ENCODE data around the gene GPR39. TPM values are rescaled to one million over a fixed set of nuclear protein-coding genes. Genes with fewer than 3 reads are reported as not detected.
"Not testable (repeated sequence)": the region's sequence is repeated elsewhere in the genome, so short reads cannot be mapped to it uniquely, and the experiment has no call there.

The GPR39 gene
- total RNA-seq, 2 experiments from 2014 or later, result not detected

GRCh38 chr2:132515010-132515409 lies 98.4 kb downstream of the GPR39 start:
- Mint-ChIP-seq H3K36me3 (ENCODE audit: low read depth) (no peaks in the 10 kb centered on the region), H3K27me3 (no peaks in the 10 kb centered on the region), H3K27ac (no peak overlapping the region), H3K4me3 (no peak overlapping the region), H3K4me1 (no peaks in the 10 kb centered on the region), H3K9me3 (no peaks in the 10 kb centered on the region)
- CTCF ChIA-PET, result no interaction called here
- no peak for DNase-seq
- POLR2A ChIA-PET, result no interaction called here

- DNase-seq, result no peak
- Mint-ChIP-seq H3K4me1 (no peaks in the 10 kb centered on the region), H3K36me3 (ENCODE audit: low read depth) (no peaks in the 10 kb centered on the region), H3K27me3 (no peaks in the 10 kb centered on the region), H3K4me3 (no peak overlapping the region), H3K9me3 (peaks cover 3% of the 10 kb centered on the region), H3K27ac (no peak overlapping the region)
- CTCF ChIA-PET, result interaction anchor here (2.0 kb wide), 1 partner anchor 30 kb away, joined by 6 read pairs; no protein-coding TSS in a partner anchor
- POLR2A ChIA-PET, result no interaction called here
These were observed 100.8 kb downstream of the GPR39 start for GRCh38 chr2:132517386-132517785.

- Mint-ChIP-seq H3K9me3 (peaks cover 3% of the 10 kb centered on the region), H3K4me3 (no peak overlapping the region), H3K4me1 (no peaks in the 10 kb centered on the region), H3K27ac (no peak overlapping the region), H3K27me3 (no peaks in the 10 kb centered on the region), H3K36me3 (ENCODE audit: low read depth) (no peaks in the 10 kb centered on the region)
- ChIA-PET POLR2A (no interaction called here), CTCF (interaction anchor here (2.0 kb wide), 1 partner anchor 29 kb away, joined by 6 read pairs; no protein-coding TSS in a partner anchor)
- DNase-seq, result no peak
These were observed 101.7 kb downstream of the GPR39 start for GRCh38 chr2:132518302-132518701.

DNA sequence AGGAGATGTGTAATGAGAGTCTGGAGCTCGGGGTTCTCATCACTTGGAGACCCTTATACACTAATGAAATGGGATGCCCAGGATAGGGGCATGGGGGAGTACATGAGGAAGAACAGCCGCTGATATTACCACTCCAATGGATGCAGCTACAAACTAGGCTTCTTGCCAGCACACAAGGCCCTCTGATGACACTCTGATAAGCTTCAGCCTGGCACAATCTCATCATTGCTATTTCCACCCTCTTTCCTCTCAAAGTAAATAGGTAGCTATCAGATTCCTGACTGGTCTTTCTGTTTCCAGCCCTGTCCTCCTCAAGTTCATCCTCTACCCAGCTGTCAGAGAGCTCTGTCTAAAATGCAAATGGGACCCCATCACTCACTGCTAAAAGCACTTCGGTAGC lies 103.0 kb downstream of the GPR39 start:
- H3K9me3 Mint-ChIP-seq, result peaks cover 3% of the 10 kb centered on the region
- no peak overlapping the region for H3K4me3 Mint-ChIP-seq
- H3K4me1 Mint-ChIP-seq, result no peaks in the 10 kb centered on the region
- H3K27me3 Mint-ChIP-seq, result no peaks in the 10 kb centered on the region
- ChIA-PET POLR2A (no interaction called here), CTCF (no interaction called here)
- no peak for DNase-seq
- H3K27ac Mint-ChIP-seq, result no peak overlapping the region
- no peaks in the 10 kb centered on the region for H3K36me3 Mint-ChIP-seq (ENCODE audit: low read depth)

DNA sequence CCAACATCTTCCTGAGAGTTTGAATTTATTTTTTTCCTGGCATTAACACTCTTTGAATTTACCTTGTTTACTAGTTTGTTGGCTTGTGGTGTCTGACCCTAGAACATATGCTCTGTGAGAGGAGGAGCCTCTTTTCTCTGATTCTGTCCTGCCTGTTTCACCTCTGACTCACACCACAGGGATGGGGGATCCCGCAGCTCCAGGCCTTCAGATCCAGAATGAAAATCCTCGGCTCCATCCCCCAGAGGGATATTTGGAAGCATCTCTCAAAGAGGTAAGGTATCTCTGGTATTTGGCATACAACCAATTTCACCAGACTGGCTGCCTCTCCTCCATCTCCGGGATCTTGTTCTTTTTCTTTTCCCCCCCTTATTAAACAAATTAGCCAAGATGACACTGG lies 104.7 kb downstream of the GPR39 start:
- H3K27me3 Mint-ChIP-seq, result no peaks in the 10 kb centered on the region
- peaks cover 3% of the 10 kb centered on the region for H3K9me3 Mint-ChIP-seq
- CTCF ChIA-PET, result no interaction called here
- H3K27ac Mint-ChIP-seq, result no peak overlapping the region
- POLR2A ChIA-PET, result no interaction called here
- H3K4me3 Mint-ChIP-seq, result no peak overlapping the region
- no peak for DNase-seq
- no peaks in the 10 kb centered on the region for H3K4me1 Mint-ChIP-seq
- no peaks in the 10 kb centered on the region for H3K36me3 Mint-ChIP-seq (ENCODE audit: low read depth)

DNA sequence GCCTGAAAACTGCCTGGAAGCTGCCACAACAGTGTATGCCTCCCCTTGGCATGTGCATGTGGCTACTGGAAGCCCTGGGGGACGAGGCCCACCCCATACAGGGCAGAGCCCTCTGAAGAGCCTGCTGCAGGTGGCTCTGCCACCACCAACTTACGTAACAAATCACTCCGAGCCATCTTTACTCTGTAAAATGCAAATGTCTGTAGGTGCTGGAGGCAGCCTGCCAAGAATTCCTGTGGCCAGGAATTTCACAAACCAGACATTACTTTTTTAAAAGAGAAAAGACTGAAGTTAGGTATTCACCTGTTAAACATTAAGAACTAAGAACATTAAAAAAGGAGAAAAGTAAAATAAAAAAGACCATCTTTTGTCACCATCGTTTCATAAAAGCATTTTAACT lies 106.3 kb downstream of the GPR39 start:
- no peak for DNase-seq
- POLR2A ChIA-PET, result no interaction called here
- Mint-ChIP-seq H3K4me1 (no peaks in the 10 kb centered on the region), H3K27ac (no peak overlapping the region), H3K36me3 (ENCODE audit: low read depth) (no peaks in the 10 kb centered on the region), H3K9me3 (peaks cover 3% of the 10 kb centered on the region), H3K4me3 (no peak overlapping the region), H3K27me3 (no peaks in the 10 kb centered on the region)
- CTCF ChIA-PET, result no interaction called here

- H3K36me3 Mint-ChIP-seq (ENCODE audit: low read depth); H3K9me3 Mint-ChIP-seq; H3K27me3 Mint-ChIP-seq; H3K27ac Mint-ChIP-seq; CTCF ChIA-PET; H3K4me3 Mint-ChIP-seq; H3K4me1 Mint-ChIP-seq; DNase-seq; POLR2A ChIA-PET: not testable (repeated sequence)
These were observed 120.5 kb downstream of the GPR39 start for GRCh38 chr2:132537061-132537460.

DNA sequence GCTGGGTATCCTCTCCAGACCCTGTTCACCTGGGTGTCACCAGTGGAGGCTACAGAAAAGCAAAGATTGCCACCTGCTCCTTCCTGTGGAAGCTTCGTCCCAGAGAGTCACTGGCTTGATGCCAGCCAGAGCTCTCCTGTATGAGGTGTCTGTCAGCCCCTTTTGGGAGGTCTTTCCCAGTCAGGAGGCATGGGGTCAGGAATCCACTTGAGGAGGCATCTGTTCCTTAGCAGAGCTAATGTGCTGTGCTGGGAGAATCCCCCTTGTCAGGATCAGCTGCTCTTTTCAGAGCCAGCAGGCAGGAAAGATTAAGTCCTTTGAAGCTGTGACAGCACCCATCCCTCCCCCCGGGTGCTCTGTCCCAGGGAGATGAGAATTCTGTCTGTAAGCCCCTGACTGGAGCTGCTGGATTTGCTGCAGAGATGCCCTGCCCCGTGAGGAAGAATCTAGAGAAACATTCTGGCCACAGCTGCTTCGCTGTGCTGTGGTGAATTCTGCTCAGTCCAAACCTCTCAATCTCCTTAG lies 121.8 kb downstream of the GPR39 start:
- DNase-seq, result no peak
- H3K36me3 Mint-ChIP-seq (ENCODE audit: low read depth), result no peaks in the 10 kb centered on the region
- no peak overlapping the region for H3K27ac Mint-ChIP-seq
- ChIA-PET POLR2A (no interaction called here), CTCF (interaction anchor here (0.6 kb wide), 1 partner anchor 662 kb away, joined by 3 read pairs; no protein-coding TSS in a partner anchor)
- no peaks in the 10 kb centered on the region for H3K4me1 Mint-ChIP-seq
- H3K9me3 Mint-ChIP-seq, result peaks cover 5% of the 10 kb centered on the region
- no peaks in the 10 kb centered on the region for H3K27me3 Mint-ChIP-seq
- H3K4me3 Mint-ChIP-seq, result no peak overlapping the region

- no peak overlapping the region for H3K27ac Mint-ChIP-seq
- H3K36me3 Mint-ChIP-seq (ENCODE audit: low read depth), result no peaks in the 10 kb centered on the region
These were observed 123.6 kb downstream of the GPR39 start for GRCh38 chr2:132540166-132540565.

GRCh38 chr2:132542953-132543569 lies 126.5 kb downstream of the GPR39 start:
- Mint-ChIP-seq H3K27me3 (no peaks in the 10 kb centered on the region), H3K27ac (no peak overlapping the region), H3K36me3 (ENCODE audit: low read depth) (no peaks in the 10 kb centered on the region), H3K4me1 (no peaks in the 10 kb centered on the region), H3K9me3 (peaks cover 4% of the 10 kb centered on the region), H3K4me3 (no peak overlapping the region)
- no peak for DNase-seq
- ChIA-PET POLR2A (no interaction called here), CTCF (no interaction called here)

More at GRCh38 chr2:132540166-132540565, 123.6 kb downstream of the GPR39 start:
- CTCF ChIA-PET, result no interaction called here
- Mint-ChIP-seq H3K27me3 (no peaks in the 10 kb centered on the region), H3K9me3 (peaks cover 9% of the 10 kb centered on the region), H3K4me1 (no peaks in the 10 kb centered on the region), H3K4me3 (no peak overlapping the region)
- POLR2A ChIA-PET, result no interaction called here
- no peak for DNase-seq

DNA sequence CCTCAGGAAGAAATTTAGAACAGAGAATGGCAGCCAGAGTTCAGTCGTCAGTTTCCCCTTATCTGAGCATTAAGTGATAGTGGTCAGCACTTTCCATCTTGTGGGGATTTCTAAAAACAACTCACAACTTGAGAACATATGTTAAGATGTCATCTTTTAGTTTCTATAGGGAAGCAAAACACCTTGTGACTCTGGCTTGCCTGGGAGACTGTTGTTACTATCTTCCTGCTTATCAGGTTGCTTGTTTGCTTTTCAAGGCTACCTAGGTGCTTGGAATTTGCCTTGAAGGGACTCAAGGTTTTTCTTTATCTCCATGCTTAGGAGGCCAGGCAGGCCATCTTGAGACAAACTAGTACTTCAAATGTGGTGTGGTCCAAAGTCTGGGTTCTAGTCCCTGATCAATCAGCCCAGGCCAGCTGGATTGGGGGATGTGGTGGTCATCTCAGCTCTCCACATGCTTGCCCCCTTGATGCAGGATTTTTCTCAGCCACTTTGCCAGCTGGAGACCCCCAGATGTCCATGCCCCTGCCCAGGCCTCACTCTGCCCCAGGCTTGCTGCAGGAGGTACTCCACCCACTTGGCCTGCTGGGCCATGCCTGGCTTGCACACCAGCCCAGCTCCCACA lies 127.5 kb downstream of the GPR39 start:
- POLR2A ChIA-PET, result no interaction called here
- Mint-ChIP-seq H3K27me3 (no peaks in the 10 kb centered on the region), H3K36me3 (ENCODE audit: low read depth) (no peaks in the 10 kb centered on the region), H3K4me3 (no peak overlapping the region), H3K27ac (no peak overlapping the region), H3K4me1 (no peaks in the 10 kb centered on the region), H3K9me3 (peaks cover 4% of the 10 kb centered on the region)
- DNase-seq, result no peak
- CTCF ChIA-PET, result no interaction called here

- H3K4me3 Mint-ChIP-seq, result no peak overlapping the region
- H3K9me3 Mint-ChIP-seq, result peaks cover 4% of the 10 kb centered on the region
- no peaks in the 10 kb centered on the region for H3K4me1 Mint-ChIP-seq
- H3K27me3 Mint-ChIP-seq, result no peaks in the 10 kb centered on the region
- ChIA-PET CTCF (interaction anchor here (0.7 to 2.2 kb wide), 10 partner anchors 10 to 1297 kb away, joined by 3 to 9 read pairs (median 6); no protein-coding TSS in a partner anchor), POLR2A (no interaction called here)
- DNase-seq, result peak; percentile 52
- H3K36me3 Mint-ChIP-seq (ENCODE audit: low read depth), result no peaks in the 10 kb centered on the region
- H3K27ac Mint-ChIP-seq, result no peak overlapping the region
These were observed 130.6 kb downstream of the GPR39 start for GRCh38 chr2:132547090-132547687.

GRCh38 chr2:132549935-132550670 lies 133.5 kb downstream of the GPR39 start:
- CTCF ChIA-PET, result no interaction called here

More at GRCh38 chr2:132549935-132550670, 133.5 kb downstream of the GPR39 start:
- Mint-ChIP-seq H3K9me3 (no peaks in the 10 kb centered on the region), H3K27ac (no peak overlapping the region), H3K4me3 (no peak overlapping the region), H3K36me3 (ENCODE audit: low read depth) (no peaks in the 10 kb centered on the region), H3K27me3 (no peaks in the 10 kb centered on the region), H3K4me1 (no peaks in the 10 kb centered on the region)
- DNase-seq, result no peak
- POLR2A ChIA-PET, result no interaction called here

Data from activated CD4-positive, alpha-beta memory T cell treated with anti-CD3 and anti-CD28 coated beads, Interleukin-2, amount 10 ng/mL, durations not matched to agents 7 days and 5 days (primary cell).